ENCODE measurements around the gene HBZ.

DNA sequence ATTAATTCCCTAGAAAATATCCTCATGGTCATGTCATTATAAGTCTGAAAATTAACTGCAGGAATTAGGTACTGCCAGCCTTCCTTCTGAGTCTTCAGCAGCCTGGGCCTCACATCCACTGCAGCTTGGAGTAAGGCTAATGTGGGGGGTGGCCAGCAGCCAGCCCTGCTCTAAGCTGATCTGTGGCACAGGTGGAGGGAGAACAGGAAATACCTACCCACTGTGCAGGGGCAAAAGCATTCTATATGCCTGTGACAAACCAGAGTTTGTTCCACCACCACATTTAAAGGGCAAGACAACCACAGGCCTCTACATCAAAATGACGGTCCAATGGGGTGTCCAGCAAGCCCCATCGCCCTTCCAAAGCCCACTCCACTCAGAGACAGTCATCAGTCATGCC, 23.4 kb upstream of the HBZ start:
- TF ChIP-seq ELF1 (IDR thresholded peaks at IDR 0.05; ENCODE audit: borderline replicate concordance, low read depth) (no peak), ZFX (IDR thresholded peaks at IDR 0.05) (no peak)

Data from HCT116 (cell line).